ENCODE measurements around the gene PRKRIP1.

The PRKRIP1 gene

GRCh38 chr7:102434039-102434486 lies 37.9 kb downstream of the PRKRIP1 start:
- peak overlapping the region; percentile 44 for H3K4me3 ChIP-seq (ENCODE audit: low read length)
- no peak for DNase-seq (ENCODE audit: low read depth)
- TF ChIP-seq CTCF (IDR thresholded peaks at IDR 0.05; ENCODE audit: insufficient read depth, low read depth, low read length, missing control alignments): no peak

GRCh38 chr7:102436118-102436517 lies 40.0 kb downstream of the PRKRIP1 start:
- DNase-seq (ENCODE audit: low read depth): no peak
- no peak overlapping the region for H3K4me3 ChIP-seq (ENCODE audit: low read length)
- no peak for TF ChIP-seq CTCF (IDR thresholded peaks at IDR 0.05; ENCODE audit: insufficient read depth, low read depth, low read length, missing control alignments)

- no peak overlapping the region for H3K4me3 ChIP-seq (ENCODE audit: low read length)
- TF ChIP-seq CTCF (IDR thresholded peaks at IDR 0.05; ENCODE audit: insufficient read depth, low read depth, low read length, missing control alignments): peak; percentile 7
- DNase-seq (ENCODE audit: low read depth): peak; percentile 82
Observed at GRCh38 chr7:102439963-102440795, 44.0 kb downstream of the PRKRIP1 start.

GRCh38 chr7:102444961-102445673 lies 49.0 kb downstream of the PRKRIP1 start:
- no peak for TF ChIP-seq CTCF (IDR thresholded peaks at IDR 0.05; ENCODE audit: insufficient read depth, low read depth, low read length, missing control alignments)
- no peak overlapping the region for H3K4me3 ChIP-seq (ENCODE audit: low read length)
- no peak for DNase-seq (ENCODE audit: low read depth)

GRCh38 chr7:102445674-102446071 lies 49.5 kb downstream of the PRKRIP1 start:
- DNase-seq (ENCODE audit: low read depth): no peak
- TF ChIP-seq CTCF (IDR thresholded peaks at IDR 0.05; ENCODE audit: insufficient read depth, low read depth, low read length, missing control alignments): no peak

GRCh38 chr7:102446387-102447156 lies 50.4 kb downstream of the PRKRIP1 start:
- H3K4me3 ChIP-seq (ENCODE audit: low read length): no peak overlapping the region
- no peak for TF ChIP-seq CTCF (IDR thresholded peaks at IDR 0.05; ENCODE audit: insufficient read depth, low read depth, low read length, missing control alignments)
- DNase-seq (ENCODE audit: low read depth): no peak

More at GRCh38 chr7:102445674-102446071, 49.5 kb downstream of the PRKRIP1 start:
- no peak overlapping the region for H3K4me3 ChIP-seq (ENCODE audit: low read length)

Measured in epithelial cell of esophagus (primary cell).